ENCODE data around the gene ALKBH5. TPM values are rescaled to one million over a fixed set of nuclear protein-coding genes. Genes with fewer than 3 reads are reported as not detected.

Gene ALKBH5
- total RNA-seq, 1 donor from 2014 or later: 108 TPM

- TF ChIP-seq, protein P1, sequence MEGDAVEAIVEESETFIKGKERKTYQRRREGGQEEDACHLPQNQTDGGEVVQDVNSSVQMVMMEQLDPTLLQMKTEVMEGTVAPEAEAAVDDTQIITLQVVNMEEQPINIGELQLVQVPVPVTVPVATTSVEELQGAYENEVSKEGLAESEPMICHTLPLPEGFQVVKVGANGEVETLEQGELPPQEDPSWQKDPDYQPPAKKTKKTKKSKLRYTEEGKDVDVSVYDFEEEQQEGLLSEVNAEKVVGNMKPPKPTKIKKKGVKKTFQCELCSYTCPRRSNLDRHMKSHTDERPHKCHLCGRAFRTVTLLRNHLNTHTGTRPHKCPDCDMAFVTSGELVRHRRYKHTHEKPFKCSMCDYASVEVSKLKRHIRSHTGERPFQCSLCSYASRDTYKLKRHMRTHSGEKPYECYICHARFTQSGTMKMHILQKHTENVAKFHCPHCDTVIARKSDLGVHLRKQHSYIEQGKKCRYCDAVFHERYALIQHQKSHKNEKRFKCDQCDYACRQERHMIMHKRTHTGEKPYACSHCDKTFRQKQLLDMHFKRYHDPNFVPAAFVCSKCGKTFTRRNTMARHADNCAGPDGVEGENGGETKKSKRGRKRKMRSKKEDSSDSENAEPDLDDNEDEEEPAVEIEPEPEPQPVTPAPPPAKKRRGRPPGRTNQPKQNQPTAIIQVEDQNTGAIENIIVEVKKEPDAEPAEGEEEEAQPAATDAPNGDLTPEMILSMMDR (IDR thresholded peaks at IDR 0.05): no peak
- H3K27ac Mint-ChIP-seq (ENCODE audit: unreplicated experiment): no peak overlapping the region
- no peak overlapping the region for H3K4me3 Mint-ChIP-seq (ENCODE audit: unreplicated experiment)
- no peaks in the 10 kb centered on the region for H3K27me3 Mint-ChIP-seq (ENCODE audit: low read depth)
- no peaks in the 10 kb centered on the region for H3K36me3 Mint-ChIP-seq (ENCODE audit: low read depth)
- H3K4me1 Mint-ChIP-seq (ENCODE audit: low read depth): no peaks in the 10 kb centered on the region
- no peak for DNase-seq (ENCODE audit: low spot score)
- H3K9me3 Mint-ChIP-seq (ENCODE audit: low read depth): no peaks in the 10 kb centered on the region
These were observed 39.4 kb upstream of the ALKBH5 start for GRCh38 chr17:18144261-18144660.

- DNase-seq (ENCODE audit: low spot score): no peak
- H3K36me3 Mint-ChIP-seq (ENCODE audit: low read depth): no peaks in the 10 kb centered on the region
- no peak overlapping the region for H3K4me3 Mint-ChIP-seq (ENCODE audit: unreplicated experiment)
- H3K27me3 Mint-ChIP-seq (ENCODE audit: low read depth): no peaks in the 10 kb centered on the region
- no peak overlapping the region for H3K27ac Mint-ChIP-seq (ENCODE audit: unreplicated experiment)
- H3K4me1 Mint-ChIP-seq (ENCODE audit: low read depth): no peaks in the 10 kb centered on the region
- TF ChIP-seq, protein P1 (IDR thresholded peaks at IDR 0.05): no peak
- H3K9me3 Mint-ChIP-seq (ENCODE audit: low read depth): no peaks in the 10 kb centered on the region
These were observed 38.8 kb upstream of the ALKBH5 start for GRCh38 chr17:18144855-18145254.

DNA sequence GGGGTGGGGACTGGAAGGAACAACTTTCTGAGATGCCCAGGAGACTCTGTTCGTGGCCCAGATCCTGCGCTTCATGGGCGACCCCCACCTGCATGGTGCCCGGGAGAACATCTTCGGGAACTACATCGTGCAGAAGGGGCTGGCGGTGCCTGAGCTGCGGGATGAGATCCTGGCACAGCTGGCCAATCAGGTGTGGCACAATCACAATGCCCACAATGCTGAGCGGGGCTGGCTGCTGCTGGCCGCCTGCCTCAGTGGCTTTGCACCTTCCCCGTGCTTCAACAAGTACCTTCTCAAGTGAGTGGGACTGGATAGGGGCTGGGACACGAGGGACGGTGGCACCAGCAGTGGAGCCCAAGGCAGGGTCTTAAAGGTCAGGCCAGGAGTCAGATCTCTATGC lies 37.8 kb upstream of the ALKBH5 start:
- DNase-seq (ENCODE audit: low spot score): no peak
- Mint-ChIP-seq H3K27me3 (ENCODE audit: low read depth) (no peaks in the 10 kb centered on the region), H3K9me3 (ENCODE audit: low read depth) (no peaks in the 10 kb centered on the region), H3K27ac (ENCODE audit: unreplicated experiment) (no peak overlapping the region), H3K4me1 (ENCODE audit: low read depth) (no peaks in the 10 kb centered on the region), H3K36me3 (ENCODE audit: low read depth) (no peaks in the 10 kb centered on the region), H3K4me3 (ENCODE audit: unreplicated experiment) (no peak overlapping the region)
- TF ChIP-seq, protein P1 (IDR thresholded peaks at IDR 0.05): no peak

- no peak for DNase-seq (ENCODE audit: low spot score)
- Mint-ChIP-seq H3K27me3 (ENCODE audit: low read depth) (no peaks in the 10 kb centered on the region), H3K4me3 (ENCODE audit: unreplicated experiment) (no peak overlapping the region), H3K27ac (ENCODE audit: unreplicated experiment) (no peak overlapping the region), H3K36me3 (ENCODE audit: low read depth) (no peaks in the 10 kb centered on the region), H3K9me3 (ENCODE audit: low read depth) (no peaks in the 10 kb centered on the region), H3K4me1 (ENCODE audit: low read depth) (no peaks in the 10 kb centered on the region)
- TF ChIP-seq, protein P1 (IDR thresholded peaks at IDR 0.05): no peak
These were observed 37.4 kb upstream of the ALKBH5 start for GRCh38 chr17:18146259-18146658.

DNA sequence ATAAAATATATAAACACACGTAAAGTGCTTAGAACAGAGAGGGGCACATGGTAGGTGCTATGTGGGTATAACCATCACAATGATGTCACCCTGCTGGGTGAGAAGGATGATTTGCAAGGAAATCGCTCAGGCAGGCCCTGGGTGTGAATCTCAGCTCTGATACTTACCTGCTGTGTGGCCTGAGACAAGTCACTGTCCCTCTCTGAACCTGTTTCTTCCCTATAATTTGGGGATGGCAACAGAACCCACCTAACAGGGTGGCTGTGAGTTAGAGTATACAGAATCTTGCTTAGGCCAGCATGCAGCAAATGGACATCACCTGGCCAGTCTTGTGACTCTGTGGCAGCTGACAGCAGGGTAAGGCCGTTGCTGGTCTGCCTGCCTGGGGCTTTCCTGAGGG lies 36.6 kb upstream of the ALKBH5 start:
- no peak for DNase-seq (ENCODE audit: low spot score)
- H3K4me1 Mint-ChIP-seq (ENCODE audit: low read depth): no peaks in the 10 kb centered on the region
- H3K9me3 Mint-ChIP-seq (ENCODE audit: low read depth): no peaks in the 10 kb centered on the region
- H3K27me3 Mint-ChIP-seq (ENCODE audit: low read depth): no peaks in the 10 kb centered on the region
- no peak overlapping the region for H3K27ac Mint-ChIP-seq (ENCODE audit: unreplicated experiment)
- H3K36me3 Mint-ChIP-seq (ENCODE audit: low read depth): no peaks in the 10 kb centered on the region
- TF ChIP-seq, protein P1 (IDR thresholded peaks at IDR 0.05): no peak
- H3K4me3 Mint-ChIP-seq (ENCODE audit: unreplicated experiment): no peak overlapping the region

All from chondrocyte (in vitro differentiated cells).